SK-N-SH treated with all-trans-retinoic acid at 6 μM for 48 hours (cell line): ENCODE data around the gene PNPLA4.

Experiments used
- ATAC-seq: fragments of 200-7000 bp; cut with Tn5 transposase; 3 replicates; pipeline ENCODE4 v1.9.1; 2020; ENCODE audit warnings: mild to moderate bottlenecking, moderate library complexity
- ARNTL ChIP-seq: fragments of 450-650 bp; formaldehyde crosslinking; IDR thresholded peaks from 2 replicates; pipeline ENCODE4 v1.5.0; 2020; ENCODE audit warnings: low read depth, mild to moderate bottlenecking, moderate library complexity, borderline replicate concordance
- BACH2 ChIP-seq: fragments of 250-450 bp; sonication (Bioruptor Pico); IDR thresholded peaks from 2 replicates; pipeline ENCODE4 v1.9.0; 2021; ENCODE audit warnings: mild to moderate bottlenecking, borderline replicate concordance
- CREB5 ChIP-seq: fragments of 250-450 bp; sonication (Bioruptor Pico); IDR thresholded peaks from 2 replicates; pipeline ENCODE4 v1.5.1; 2020; ENCODE audit warnings: low read depth, mild to moderate bottlenecking, moderate library complexity
- CSDC2 ChIP-seq: fragments of 250-450 bp; sonication (Bioruptor Pico); IDR thresholded peaks from 2 replicates; pipeline ENCODE4 v1.5.0; 2020; ENCODE audit warnings: mild to moderate bottlenecking, moderate library complexity
- CSRNP3 ChIP-seq: fragments of 250-450 bp; sonication (Bioruptor Pico); IDR thresholded peaks from 2 replicates; pipeline ENCODE4 v1.5.1; 2021; ENCODE audit warnings: mild to moderate bottlenecking, moderate library complexity
- ESRRG ChIP-seq: fragments of 250-450 bp; sonication (Bioruptor Pico); IDR thresholded peaks from 2 replicates; pipeline ENCODE4 v1.6.1; 2021; ENCODE audit warnings: mild to moderate bottlenecking
- GLIS3 ChIP-seq: fragments of 250-450 bp; sonication (Bioruptor Pico); IDR thresholded peaks from 2 replicates; pipeline ENCODE4 v1.5.0; 2020; ENCODE audit warnings: mild to moderate bottlenecking, moderate library complexity
- ISL1 ChIP-seq: fragments of 250-450 bp; sonication (Bioruptor Pico); IDR thresholded peaks from 2 replicates; pipeline ENCODE4 v2.1.2; 2022; ENCODE audit warnings: mild to moderate bottlenecking, moderate library complexity
- OSR1 ChIP-seq: fragments of 250-450 bp; sonication (Bioruptor Pico); IDR thresholded peaks from 2 replicates; pipeline ENCODE4 v1.8.0; 2022; ENCODE audit warnings: moderate library complexity, mild to moderate bottlenecking, inconsistent platforms
- PATZ1 ChIP-seq: fragments of 250-450 bp; sonication (Bioruptor Pico); IDR thresholded peaks from 2 replicates; pipeline ENCODE4 v1.8.0; 2020; ENCODE audit warnings: mild to moderate bottlenecking, moderate library complexity, borderline replicate concordance
- POU6F1 ChIP-seq: fragments of 250-450 bp; sonication (Bioruptor Pico); IDR thresholded peaks from 2 replicates; pipeline ENCODE4 v1.8.0; 2021; ENCODE audit warnings: low read depth, mild to moderate bottlenecking, moderate library complexity, borderline replicate concordance
- PPARA ChIP-seq: fragments of 250-450 bp; sonication (Bioruptor Pico); IDR thresholded peaks from 2 replicates; pipeline ENCODE4 v1.5.0; 2020; ENCODE audit warnings: mild to moderate bottlenecking, borderline replicate concordance
- RARB ChIP-seq: fragments of 250-450 bp; sonication (Bioruptor Pico); IDR thresholded peaks from 2 replicates; pipeline ENCODE4 v1.8.0; 2021; ENCODE audit warnings: mild to moderate bottlenecking, moderate library complexity
- SNAI2 ChIP-seq: fragments of 250-450 bp; sonication (Bioruptor Pico); IDR thresholded peaks from 2 replicates; pipeline ENCODE4 v1.5.0; 2020; ENCODE audit warnings: mild to moderate bottlenecking, moderate library complexity
- TCF4 ChIP-seq: fragments of 250-450 bp; sonication (Bioruptor Pico); IDR thresholded peaks from 2 replicates; pipeline ENCODE4 v1.8.0; 2021; ENCODE audit warnings: mild to moderate bottlenecking, moderate library complexity, borderline replicate concordance
- TOX ChIP-seq: fragments of 250-450 bp; sonication (Bioruptor Pico); IDR thresholded peaks from 2 replicates; pipeline ENCODE4 v1.8.0; 2021; ENCODE audit warnings: mild to moderate bottlenecking, moderate library complexity, borderline replicate concordance
- TSHZ2 ChIP-seq: fragments of 250-450 bp; sonication (Bioruptor Pico); IDR thresholded peaks from 2 replicates; pipeline ENCODE4 v1.5.0; 2020; ENCODE audit warnings: mild to moderate bottlenecking, moderate library complexity
- ZC3H10 ChIP-seq: fragments of 250-450 bp; sonication (Bioruptor Pico); IDR thresholded peaks from 2 replicates; pipeline ENCODE4 v1.5.1; 2021; ENCODE audit warnings: mild to moderate bottlenecking, moderate library complexity
- ZFP3 ChIP-seq: fragments of 250-450 bp; sonication (Bioruptor Pico); IDR thresholded peaks from 2 replicates; pipeline ENCODE4 v1.5.0; 2020; ENCODE audit warnings: mild to moderate bottlenecking, moderate library complexity
- ZFP30 ChIP-seq: fragments of 450-650 bp; formaldehyde crosslinking; IDR thresholded peaks from 2 replicates; pipeline ENCODE4 v1.5.0; 2022; ENCODE audit warnings: mild to moderate bottlenecking, moderate library complexity
- ZNF565 ChIP-seq: fragments of 450-650 bp; formaldehyde crosslinking; conservative IDR thresholded peaks from 2 replicates; pipeline ENCODE4 v1.5.0; 2020; ENCODE audit warnings: low read depth, mild to moderate bottlenecking, moderate library complexity
- ZNF70 ChIP-seq: fragments of 450-650 bp; formaldehyde crosslinking; IDR thresholded peaks from 2 replicates; pipeline ENCODE4 v1.5.0; 2020; ENCODE audit warnings: mild to moderate bottlenecking, moderate library complexity
- ZNF8 ChIP-seq: fragments of 450-650 bp; formaldehyde crosslinking; IDR thresholded peaks from 2 replicates; pipeline ENCODE4 v1.5.0; 2020; ENCODE audit warnings: mild to moderate bottlenecking, moderate library complexity

The PNPLA4 gene

GRCh38 chrX:7934026-7934425, 6.8 kb upstream of the PNPLA4 start:
- TF ChIP-seq ZNF70 = no peak
- no peak for TF ChIP-seq BACH2 (CRISPR knock-in tag)
- TF ChIP-seq CSRNP3 = no peak
- TF ChIP-seq ESRRG (CRISPR knock-in tag) = no peak
- no peak for TF ChIP-seq POU6F1 (CRISPR knock-in tag)
- TF ChIP-seq TOX (CRISPR knock-in tag) = no peak
- TF ChIP-seq ZNF565 = no peak
- TF ChIP-seq ZFP30 = no peak
- no peak for TF ChIP-seq CSDC2 (CRISPR knock-in tag)
- TF ChIP-seq PATZ1 (CRISPR knock-in tag) = no peak
- no peak for ATAC-seq

- ATAC-seq = peak; percentile 78; the same call in 2 of the 3 replicates
- TF ChIP-seq ARNTL (CRISPR knock-in tag) = no peak
Measured at GRCh38 chrX:7926914-7927258, 327 bp downstream of the PNPLA4 start.

GRCh38 chrX:7926501-7926900, 712 bp downstream of the PNPLA4 start:
- TF ChIP-seq ZFP30 (no peak), ZNF8 (CRISPR knock-in tag) (no peak), CSRNP3 (no peak), TSHZ2 (CRISPR knock-in tag) (no peak), GLIS3 (no peak), ZFP3 (no peak), SNAI2 (CRISPR knock-in tag) (no peak), PPARA (CRISPR knock-in tag) (no peak), ZC3H10 (CRISPR knock-in tag) (no peak), CREB5 (CRISPR knock-in tag) (no peak), TOX (CRISPR knock-in tag) (no peak), ARNTL (CRISPR knock-in tag) (no peak), TCF4 (CRISPR knock-in tag) (no peak), PATZ1 (CRISPR knock-in tag) (no peak), POU6F1 (CRISPR knock-in tag) (no peak), CSDC2 (CRISPR knock-in tag) (no peak), OSR1 (CRISPR knock-in tag) (no peak), ISL1 (CRISPR knock-in tag) (no peak), RARB (CRISPR knock-in tag) (no peak)
- TF ChIP-seq, all 23 proteins: peak for 0
- no peak for ATAC-seq
